ENCODE measurements around the gene CPEB3. TPM values are rescaled to one million over a fixed set of nuclear protein-coding genes. Genes with fewer than 3 reads are reported as not detected.

The CPEB3 gene
- total RNA-seq, 1 experiment from 2014 or later: 2.4 TPM

DNA sequence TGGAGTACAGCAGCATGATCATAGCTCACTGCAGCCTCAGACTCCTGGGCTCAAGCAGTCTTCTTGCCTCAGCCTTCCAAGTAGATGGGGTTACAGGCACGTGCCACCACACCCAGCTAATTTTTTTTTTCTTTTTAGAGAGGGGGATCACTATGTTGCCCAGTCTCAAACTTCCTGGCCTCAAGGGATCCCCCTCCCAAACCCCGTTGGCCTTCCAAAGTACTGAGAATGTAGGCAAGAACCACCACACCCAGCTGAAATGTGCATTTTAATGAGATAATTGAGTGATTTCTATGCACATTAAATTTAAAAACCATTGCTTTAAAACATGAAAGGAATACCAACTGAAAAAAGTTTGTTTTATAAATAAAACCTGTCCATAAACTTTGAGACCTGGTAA, 25.7 kb upstream of the CPEB3 start:
- no peaks in the 10 kb centered on the region for H3K27me3 ChIP-seq (ENCODE audit: control insufficient read depth, insufficient read depth, low read length)
- ChIA-PET POLR2A (no interaction called here), CTCF (no interaction called here)
- no peak overlapping the region for H3K27ac ChIP-seq (ENCODE audit: low read length)
- H3K4me3 ChIP-seq (ENCODE audit: low read depth in 2 of 2, low read length in 2 of 2): no peak overlapping the region
- no TSS peak for BruUV-seq (replicated peaks)
- in situ Hi-C loops (cut with HindIII; ENCODE audit: low pct_unique_long_range_greater_than_20kb, low sequenced_read_pairs) (no loop called here), intact Hi-C loops (cut with micrococcal nuclease; ENCODE audit: unreplicated experiment) (no loop called here)
- TF ChIP-seq, protein P1, sequence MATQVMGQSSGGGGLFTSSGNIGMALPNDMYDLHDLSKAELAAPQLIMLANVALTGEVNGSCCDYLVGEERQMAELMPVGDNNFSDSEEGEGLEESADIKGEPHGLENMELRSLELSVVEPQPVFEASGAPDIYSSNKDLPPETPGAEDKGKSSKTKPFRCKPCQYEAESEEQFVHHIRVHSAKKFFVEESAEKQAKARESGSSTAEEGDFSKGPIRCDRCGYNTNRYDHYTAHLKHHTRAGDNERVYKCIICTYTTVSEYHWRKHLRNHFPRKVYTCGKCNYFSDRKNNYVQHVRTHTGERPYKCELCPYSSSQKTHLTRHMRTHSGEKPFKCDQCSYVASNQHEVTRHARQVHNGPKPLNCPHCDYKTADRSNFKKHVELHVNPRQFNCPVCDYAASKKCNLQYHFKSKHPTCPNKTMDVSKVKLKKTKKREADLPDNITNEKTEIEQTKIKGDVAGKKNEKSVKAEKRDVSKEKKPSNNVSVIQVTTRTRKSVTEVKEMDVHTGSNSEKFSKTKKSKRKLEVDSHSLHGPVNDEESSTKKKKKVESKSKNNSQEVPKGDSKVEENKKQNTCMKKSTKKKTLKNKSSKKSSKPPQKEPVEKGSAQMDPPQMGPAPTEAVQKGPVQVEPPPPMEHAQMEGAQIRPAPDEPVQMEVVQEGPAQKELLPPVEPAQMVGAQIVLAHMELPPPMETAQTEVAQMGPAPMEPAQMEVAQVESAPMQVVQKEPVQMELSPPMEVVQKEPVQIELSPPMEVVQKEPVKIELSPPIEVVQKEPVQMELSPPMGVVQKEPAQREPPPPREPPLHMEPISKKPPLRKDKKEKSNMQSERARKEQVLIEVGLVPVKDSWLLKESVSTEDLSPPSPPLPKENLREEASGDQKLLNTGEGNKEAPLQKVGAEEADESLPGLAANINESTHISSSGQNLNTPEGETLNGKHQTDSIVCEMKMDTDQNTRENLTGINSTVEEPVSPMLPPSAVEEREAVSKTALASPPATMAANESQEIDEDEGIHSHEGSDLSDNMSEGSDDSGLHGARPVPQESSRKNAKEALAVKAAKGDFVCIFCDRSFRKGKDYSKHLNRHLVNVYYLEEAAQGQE (IDR thresholded peaks at IDR 0.05; ENCODE audit: insufficient read depth in 1 of 2, low read depth in 2 of 2, low read length in 1 of 2): no peak
- TF ChIP-seq TCF7L2 (IDR thresholded peaks at IDR 0.05; ENCODE audit: low read depth, low read length) (no peak), SIN3A (IDR thresholded peaks at IDR 0.05; ENCODE audit: borderline replicate concordance, insufficient read depth, low read depth, low read length) (no peak), POLR2AphosphoS5 (IDR thresholded peaks at IDR 0.05; ENCODE audit: low read depth, low read length) (no peak)
- TF ChIP-seq, protein P2, sequence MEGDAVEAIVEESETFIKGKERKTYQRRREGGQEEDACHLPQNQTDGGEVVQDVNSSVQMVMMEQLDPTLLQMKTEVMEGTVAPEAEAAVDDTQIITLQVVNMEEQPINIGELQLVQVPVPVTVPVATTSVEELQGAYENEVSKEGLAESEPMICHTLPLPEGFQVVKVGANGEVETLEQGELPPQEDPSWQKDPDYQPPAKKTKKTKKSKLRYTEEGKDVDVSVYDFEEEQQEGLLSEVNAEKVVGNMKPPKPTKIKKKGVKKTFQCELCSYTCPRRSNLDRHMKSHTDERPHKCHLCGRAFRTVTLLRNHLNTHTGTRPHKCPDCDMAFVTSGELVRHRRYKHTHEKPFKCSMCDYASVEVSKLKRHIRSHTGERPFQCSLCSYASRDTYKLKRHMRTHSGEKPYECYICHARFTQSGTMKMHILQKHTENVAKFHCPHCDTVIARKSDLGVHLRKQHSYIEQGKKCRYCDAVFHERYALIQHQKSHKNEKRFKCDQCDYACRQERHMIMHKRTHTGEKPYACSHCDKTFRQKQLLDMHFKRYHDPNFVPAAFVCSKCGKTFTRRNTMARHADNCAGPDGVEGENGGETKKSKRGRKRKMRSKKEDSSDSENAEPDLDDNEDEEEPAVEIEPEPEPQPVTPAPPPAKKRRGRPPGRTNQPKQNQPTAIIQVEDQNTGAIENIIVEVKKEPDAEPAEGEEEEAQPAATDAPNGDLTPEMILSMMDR (IDR thresholded peaks at IDR 0.05): no peak
- H3K9me3 ChIP-seq (ENCODE audit: control insufficient read depth, insufficient read depth, low read depth, low read length): no peaks in the 10 kb centered on the region
- H3K4me1 ChIP-seq (ENCODE audit: control insufficient read depth, insufficient read depth, low read length): no peaks in the 10 kb centered on the region
- DNase-seq (ENCODE audit: low read depth, low spot score) (no peak), ATAC-seq (no peak)
- peaks cover 8% of the 10 kb centered on the region; the same call in 1 of the 2 replicates for H3K36me3 ChIP-seq (ENCODE audit: control insufficient read depth, insufficient read depth, low read length)

DNA sequence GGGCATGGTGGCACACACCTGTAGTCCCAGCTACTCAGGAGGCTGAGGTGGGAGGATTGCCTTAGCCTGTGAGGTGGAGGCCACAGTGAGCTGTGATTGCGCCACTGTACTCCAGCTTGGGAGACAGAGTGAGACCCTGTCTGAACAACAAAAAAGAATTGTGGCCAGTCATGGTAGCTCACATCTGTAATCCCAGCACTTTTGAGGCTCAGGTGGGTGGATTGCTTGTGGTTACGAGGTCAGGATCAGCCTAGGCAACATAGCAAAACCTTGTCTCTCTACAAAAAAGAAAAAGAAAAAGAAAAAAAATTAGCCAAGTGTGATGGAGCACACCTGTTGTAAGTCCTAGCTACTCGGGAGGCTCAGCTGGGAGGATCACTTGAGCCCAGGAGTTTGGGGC, 22.9 kb upstream of the CPEB3 start:
- CTCF ChIA-PET: no interaction called here

More for the DNA sequence above, 22.9 kb upstream of the CPEB3 start:
- Histone ChIP-seq H3K4me3 (ENCODE audit: low read depth in 2 of 2, low read length in 2 of 2) (no peak overlapping the region), H3K4me1 (ENCODE audit: control insufficient read depth, insufficient read depth, low read length) (no peaks in the 10 kb centered on the region), H3K27me3 (ENCODE audit: control insufficient read depth, insufficient read depth, low read length) (no peaks in the 10 kb centered on the region), H3K27ac (ENCODE audit: low read length) (no peak overlapping the region), H3K9me3 (ENCODE audit: control insufficient read depth, insufficient read depth, low read depth, low read length) (no peaks in the 10 kb centered on the region), H3K36me3 (ENCODE audit: control insufficient read depth, insufficient read depth, low read length) (peaks cover 15% of the 10 kb centered on the region; the same call in 1 of the 2 replicates)
- POLR2A ChIA-PET: no interaction called here
- ATAC-seq (no peak), DNase-seq (ENCODE audit: low read depth, low spot score) (no peak)
- in situ Hi-C loops (cut with HindIII; ENCODE audit: low pct_unique_long_range_greater_than_20kb, low sequenced_read_pairs): no loop called here
- TF ChIP-seq, protein P2 (IDR thresholded peaks at IDR 0.05): no peak
- TF ChIP-seq SIN3A (IDR thresholded peaks at IDR 0.05; ENCODE audit: borderline replicate concordance, insufficient read depth, low read depth, low read length): no peak
- TF ChIP-seq, protein P1 (IDR thresholded peaks at IDR 0.05; ENCODE audit: insufficient read depth in 1 of 2, low read depth in 2 of 2, low read length in 1 of 2): no peak
- TF ChIP-seq TCF7L2 (IDR thresholded peaks at IDR 0.05; ENCODE audit: low read depth, low read length): no peak
- TF ChIP-seq POLR2AphosphoS5 (IDR thresholded peaks at IDR 0.05; ENCODE audit: low read depth, low read length): no peak
- no TSS peak for BruUV-seq (replicated peaks)
- intact Hi-C loops (cut with micrococcal nuclease; ENCODE audit: unreplicated experiment): no loop called here
